HG03135 (cell line): ENCODE data around the gene PPIE.
"Not testable (repeated sequence)": the region's sequence is repeated elsewhere in the genome, so short reads cannot be mapped to it uniquely, and the experiment has no call there.

ENCODE experiments used
- ATAC-seq: cut with Tn5 transposase; IDR thresholded peaks from one replicate; pipeline ENCODE4 v1.9.1; 2021; ENCODE audit warnings: mild to moderate bottlenecking, moderate library complexity; ENCODE audit not compliant: unreplicated experiment

PPIE gene

DNA sequence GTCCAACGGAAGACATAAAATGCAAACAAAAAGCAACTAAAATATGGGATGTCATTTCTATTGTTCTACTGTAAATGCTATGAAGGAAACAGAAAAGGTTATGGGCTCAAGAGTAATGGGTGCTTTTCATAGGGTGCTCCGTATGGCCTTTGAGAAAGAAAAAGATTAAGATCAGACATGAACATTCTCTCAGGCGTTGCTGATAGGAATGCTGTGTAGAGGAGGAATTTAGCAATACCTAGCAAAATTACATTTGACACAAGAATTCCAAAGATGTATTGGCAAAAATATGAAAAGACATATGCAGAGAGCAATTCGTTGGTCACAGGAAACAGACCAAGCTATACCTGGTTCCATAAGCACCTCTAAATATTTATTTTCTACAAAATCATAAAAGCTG, 38.2 kb downstream of the PPIE start:
- no peak for ATAC-seq

DNA sequence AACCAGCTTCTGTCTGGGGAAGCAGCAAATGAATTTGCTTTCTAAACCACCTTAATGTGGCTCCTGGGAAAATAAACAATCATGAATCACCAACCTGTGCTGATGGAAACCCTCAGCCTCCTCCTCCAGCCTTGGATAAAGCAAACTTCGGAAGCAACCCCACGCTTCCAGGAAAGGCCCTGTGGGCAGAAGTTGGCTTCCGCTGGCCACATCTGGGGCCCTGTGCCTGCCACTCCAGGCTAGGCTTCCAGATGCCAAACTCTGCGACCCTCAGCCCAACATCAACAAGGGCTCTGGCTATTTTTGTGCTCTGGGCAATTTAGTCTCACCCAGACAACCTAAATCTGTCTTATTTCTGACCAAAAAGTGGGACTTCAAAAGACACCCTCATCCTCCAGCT, 38.6 kb downstream of the PPIE start:
- no peak for ATAC-seq

DNA sequence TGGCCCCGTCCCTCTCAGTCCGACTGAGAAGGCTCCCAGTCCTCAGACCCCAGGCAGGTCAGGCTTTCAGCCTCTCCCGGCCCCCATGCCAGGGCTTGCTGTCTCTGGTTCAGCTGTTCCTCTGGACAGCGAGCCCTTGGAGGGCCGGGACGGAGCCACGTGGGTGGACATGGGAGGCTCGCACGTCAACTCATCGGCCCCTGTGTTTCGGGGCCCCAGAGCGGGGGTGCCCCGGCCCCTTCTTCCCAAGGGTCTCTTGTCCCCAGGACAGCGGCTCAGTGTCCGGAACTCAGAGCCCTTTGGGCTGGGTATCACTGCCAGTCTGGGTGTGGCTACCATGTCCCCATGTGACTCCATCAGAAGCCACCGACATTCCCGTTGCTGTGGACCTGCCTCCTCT, 39.2 kb downstream of the PPIE start:
- not testable (repeated sequence) for ATAC-seq

DNA sequence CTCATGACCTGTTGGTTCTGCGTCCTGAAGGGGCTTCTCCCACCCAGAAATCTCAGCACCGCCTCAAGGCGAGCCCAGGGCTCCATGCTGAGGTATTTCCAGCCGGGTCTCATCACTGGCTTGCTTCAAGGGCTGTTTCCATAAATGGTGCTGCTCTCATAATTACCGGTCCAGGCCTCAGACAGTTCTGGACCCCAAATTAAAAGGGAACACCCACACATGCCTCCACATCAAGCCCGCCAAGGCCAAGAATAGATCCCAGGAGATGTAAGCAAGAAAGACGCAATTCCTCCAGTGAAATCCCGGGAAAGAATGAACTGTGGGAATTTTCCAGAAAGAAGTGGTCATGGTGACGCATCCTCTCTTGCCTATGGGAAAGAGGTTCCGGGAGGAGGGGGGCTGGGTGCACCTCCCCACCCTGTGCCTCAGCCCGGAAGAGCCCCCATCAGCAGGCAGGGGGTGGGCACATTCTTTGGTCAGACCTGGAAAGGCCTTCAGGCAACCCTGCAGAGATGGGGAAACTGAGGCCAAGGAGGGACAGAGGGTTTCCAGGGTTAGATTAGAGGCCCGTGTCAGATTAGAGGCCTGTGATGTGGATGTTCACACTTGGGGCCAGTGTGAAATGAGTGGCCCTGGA, 39.9 kb downstream of the PPIE start:
- ATAC-seq, result not testable (repeated sequence)

DNA sequence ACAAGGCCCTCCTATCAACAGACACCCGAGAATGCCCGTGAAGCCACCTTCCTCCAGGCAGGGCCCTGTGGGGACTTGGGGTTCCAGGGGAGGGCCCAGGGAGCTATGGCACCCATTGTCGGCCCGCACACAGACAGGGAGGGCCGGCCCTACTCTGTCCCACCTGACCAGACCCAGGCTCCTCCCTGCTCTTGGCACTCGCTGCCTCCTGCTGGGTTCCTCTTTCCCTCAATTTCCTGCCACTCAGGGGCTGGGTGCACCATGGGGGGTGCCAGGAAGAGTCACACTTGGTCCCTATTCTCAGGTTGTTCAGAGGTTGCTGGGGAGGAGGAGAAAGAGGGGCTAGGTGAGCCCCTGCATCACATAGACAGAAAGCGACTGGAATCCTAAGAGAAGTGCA, 40.5 kb downstream of the PPIE start:
- ATAC-seq, result no peak

DNA sequence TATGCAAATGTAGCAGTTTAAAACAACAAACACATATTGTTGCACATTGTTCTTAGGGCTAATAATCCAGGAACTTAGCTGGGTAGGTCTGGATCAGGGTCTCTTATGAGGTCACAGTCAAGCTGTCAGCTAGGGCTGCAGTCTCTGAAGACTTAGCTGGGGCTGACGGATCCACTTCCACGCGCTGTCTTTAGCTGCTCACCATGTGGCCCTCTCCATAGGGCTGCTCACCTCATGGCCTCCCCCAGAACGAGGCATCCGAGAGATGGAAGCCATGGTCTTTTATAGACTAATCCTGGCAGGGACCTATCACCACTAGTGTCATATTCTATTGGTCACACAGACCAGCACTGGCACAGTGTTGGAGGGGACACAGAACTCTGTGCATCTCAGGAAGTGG, 41.1 kb downstream of the PPIE start:
- no peak for ATAC-seq

DNA sequence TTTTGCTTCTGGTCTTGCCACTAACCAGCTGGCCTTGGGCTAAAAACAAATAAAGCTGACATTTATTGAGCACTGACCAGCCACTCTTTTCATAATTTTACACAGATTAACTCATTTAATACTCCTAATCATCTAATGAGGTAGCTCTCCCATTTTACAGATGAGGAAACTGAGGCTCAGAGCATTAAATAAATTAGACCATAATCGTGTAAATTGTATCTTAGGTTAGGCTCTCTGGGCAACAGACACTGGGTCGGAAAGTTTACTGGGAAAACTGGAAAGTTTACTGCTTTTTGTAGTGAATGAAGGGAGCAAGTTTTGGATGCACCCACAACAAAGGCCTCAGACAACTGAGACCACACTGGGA, 42.6 kb downstream of the PPIE start:
- ATAC-seq, result no peak

DNA sequence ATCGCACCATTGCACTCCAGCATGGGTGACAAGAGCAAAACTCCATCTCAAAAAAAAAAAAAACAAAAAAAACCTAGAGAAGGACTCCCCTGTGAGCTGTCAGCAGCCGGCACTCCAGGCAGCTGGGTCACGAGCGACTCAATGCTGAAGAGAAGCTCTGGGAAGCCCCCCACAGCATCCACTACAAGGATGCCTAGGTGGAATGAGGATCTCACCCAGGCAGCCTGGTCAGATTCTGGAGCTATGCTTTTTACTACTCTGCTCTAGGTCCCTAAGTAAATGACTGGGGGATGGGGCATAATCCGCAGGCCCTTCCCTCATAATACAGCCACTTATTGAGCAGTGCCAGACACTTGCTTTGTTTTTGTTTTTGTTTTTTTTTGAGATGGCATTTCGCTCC, 43.4 kb downstream of the PPIE start:
- ATAC-seq, result no peak

DNA sequence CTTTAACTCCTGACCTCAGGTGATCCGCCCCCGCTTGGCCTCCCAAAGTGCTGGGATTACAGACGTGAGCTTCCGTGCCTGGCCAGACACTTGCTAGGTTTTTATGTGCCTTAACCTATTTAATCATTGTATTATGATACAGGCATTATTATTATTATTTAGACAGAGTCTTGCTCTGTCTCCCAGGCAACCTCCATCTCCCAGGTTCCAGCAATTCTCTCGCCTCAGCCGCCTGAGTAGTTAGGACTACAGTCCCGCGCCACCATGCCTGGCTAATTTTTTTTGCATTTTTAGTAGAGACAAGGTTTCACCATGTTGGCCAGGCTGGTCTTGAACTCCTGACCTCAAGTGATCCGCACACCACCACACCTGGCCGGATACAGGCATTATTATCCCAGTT, 44.0 kb downstream of the PPIE start:
- not testable (repeated sequence) for ATAC-seq

DNA sequence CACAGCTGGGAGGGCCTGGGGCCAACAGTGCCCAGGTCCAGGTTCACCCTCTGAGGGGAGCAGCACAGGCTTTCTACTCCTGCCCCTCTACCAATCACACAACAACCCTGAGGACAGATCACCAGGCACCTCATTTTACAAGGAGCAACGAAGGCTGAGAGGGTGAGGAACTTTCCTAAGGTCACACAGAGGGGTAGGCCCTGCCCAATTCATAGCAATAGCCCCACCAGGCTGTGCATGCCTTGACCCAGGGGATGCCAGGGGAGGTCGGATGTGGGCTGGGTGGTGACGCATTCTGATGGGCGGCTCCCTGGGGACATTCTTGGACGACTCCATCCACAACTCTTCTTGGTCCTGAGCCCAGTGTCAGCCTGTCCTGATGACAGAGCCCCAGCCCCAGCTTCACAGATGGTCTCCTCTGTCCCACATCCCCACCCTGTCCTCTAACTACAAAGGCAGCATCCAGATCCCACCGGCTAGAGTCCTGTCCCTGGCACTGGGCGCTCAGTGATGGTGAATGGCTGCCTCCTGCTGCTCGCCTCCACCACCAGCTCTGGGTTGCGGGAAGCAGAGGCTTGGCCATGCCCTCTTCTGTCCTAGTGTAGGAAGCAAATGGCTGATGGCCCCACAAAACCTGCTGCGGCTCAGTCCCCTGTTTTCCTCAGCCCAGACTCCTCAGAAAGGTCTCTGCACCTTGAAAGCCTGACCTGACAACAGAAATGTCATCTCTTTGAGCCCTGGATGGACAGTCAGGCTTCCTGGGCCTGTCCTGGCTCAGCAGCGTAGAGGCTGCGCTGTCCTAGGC, 47.8 kb downstream of the PPIE start:
- not testable (repeated sequence) for ATAC-seq

DNA sequence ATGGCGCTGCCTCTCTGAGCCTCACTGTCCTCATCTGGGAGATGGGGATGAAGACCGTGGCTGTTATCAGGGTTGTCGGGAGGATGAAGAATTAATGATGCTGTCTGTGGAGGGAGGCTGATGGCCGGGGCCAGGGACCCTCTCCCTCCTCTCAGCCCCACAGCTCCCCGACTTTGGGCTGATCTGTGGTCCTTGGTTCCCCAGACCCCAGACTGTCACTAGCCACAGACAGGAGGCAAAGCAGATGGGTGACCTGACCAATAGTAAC, 48.4 kb downstream of the PPIE start:
- not testable (repeated sequence) for ATAC-seq

DNA sequence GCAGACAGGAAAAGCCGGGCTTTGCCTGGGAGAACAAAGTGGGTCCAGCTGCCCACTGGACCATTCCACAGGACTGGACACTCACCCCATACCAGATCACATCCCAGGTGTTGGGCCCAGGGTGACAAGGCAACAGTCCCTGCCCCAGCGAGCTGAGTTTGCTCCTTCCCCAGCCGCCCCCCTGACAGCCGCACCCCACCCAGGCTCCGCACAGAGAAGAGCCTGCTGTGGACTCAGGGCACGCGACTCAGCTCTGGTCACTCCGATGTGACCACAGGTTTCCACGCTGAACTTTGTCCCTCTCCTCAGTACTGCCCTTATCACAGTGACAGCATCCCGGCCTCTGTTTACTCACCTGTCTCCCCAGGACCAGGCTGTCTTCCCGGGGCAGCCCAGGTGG, 48.8 kb downstream of the PPIE start:
- ATAC-seq, result no peak

DNA sequence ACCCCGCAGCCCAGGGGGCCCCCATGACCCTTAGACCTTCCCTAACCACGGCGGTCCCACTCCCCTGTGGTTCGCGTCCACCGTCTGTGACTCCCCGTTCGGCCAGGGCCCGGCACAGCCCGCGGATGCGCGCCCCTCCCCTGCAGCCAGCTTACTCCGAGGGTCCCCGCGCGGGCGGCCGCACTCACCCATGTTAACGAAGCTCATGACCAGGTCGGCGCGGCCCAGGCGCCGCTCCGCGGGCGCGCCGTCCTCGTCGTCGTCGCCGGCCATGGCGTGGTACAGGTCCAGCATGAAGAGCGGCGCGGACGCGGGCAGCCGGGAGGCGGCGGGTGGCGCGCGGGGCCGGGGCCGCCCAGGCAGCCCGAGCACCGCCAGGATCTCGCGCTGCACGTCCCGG, 49.3 kb downstream of the PPIE start:
- not testable (repeated sequence) for ATAC-seq

DNA sequence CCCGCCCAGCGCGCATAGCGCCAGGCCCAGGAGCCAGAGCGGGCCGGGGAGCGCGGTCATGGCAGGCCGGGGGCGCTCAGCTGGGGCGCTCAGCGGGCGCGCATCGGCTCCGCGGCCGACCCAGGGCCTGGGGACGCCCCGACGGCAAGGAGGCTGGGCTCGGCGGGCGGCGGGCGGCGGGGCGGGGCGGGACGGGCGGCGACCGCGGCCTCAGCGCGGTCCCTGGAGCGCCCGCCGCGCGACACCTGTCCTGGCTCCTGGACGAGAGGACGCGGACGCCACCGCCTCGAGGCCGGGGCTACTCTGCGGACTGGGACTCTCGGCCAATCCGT, 49.7 kb downstream of the PPIE start:
- no peak for ATAC-seq

DNA sequence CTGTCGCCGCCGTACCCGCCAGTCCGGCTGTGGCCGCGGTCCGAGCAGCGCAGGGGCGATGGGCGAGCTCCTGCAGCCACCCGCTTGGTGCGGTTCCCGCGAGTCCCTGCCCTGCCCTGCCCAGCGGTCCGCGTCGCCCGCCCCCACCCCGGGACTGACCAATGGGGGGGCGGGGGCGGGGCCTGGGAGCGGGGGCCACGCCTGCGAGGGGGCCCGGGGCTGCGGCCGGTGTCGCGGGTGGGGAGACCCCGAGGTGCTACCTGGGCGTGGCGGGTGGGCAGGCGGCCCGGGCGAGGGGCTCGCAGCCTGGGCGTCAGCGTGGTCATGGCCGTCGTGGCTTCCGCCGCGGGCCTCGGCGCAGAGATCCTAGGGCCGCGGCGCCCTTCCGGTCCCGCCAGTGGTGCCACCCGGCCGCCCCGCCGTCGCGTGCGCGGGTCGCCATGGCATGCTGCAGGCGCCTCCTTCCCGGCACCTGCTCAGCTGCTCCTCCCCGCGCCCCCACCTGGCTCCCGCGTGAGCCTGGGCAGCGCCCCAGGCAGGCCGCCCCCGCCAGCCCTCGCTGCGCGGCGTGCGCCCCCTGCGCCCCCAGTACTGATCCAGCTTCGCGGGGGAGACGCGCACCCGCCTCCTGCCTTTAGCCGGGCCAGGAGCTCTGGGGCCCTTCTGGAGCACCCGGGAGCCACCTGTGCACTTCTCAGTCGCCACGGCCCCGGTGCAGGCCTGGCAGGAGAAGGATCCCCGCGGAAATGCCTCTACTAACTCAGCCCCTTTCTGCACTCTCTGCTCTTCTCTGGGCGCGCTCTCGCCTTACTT, 50.3 kb downstream of the PPIE start, which contains the start of gene BMP8B:
TSS of gene BMP8B (minus strand) at position 108 of the 813 bp plus-strand sequence. CDS start 380 bp downstream, outside the sequence.
- ATAC-seq, result no peak

DNA sequence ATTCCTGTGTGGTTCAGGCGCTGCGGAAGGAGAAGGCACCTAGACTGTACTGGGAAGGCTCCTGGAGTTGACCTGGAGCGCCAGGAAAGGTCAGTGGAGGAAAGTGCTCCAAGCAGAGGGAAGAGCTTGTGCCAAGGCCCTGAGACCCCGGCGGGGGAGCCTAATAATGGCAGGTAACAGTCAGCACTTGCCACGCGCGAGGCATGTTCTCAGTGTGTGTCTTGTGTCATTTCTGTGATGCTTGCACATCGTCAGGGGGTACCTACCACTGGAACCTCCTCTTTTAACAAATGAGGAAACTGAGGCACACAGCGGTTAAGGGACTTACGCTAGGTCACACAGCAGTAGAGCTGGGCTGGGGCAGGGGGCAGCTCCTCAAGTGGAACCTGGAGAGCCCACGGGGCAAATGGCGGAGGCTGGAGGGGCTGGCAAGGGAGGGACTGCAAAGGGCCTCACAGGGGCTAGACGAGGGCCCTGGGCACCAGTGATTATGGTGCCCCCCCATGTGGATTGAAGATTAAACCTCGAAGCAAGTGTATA, 51.0 kb downstream of the PPIE start:
- no peak for ATAC-seq

DNA sequence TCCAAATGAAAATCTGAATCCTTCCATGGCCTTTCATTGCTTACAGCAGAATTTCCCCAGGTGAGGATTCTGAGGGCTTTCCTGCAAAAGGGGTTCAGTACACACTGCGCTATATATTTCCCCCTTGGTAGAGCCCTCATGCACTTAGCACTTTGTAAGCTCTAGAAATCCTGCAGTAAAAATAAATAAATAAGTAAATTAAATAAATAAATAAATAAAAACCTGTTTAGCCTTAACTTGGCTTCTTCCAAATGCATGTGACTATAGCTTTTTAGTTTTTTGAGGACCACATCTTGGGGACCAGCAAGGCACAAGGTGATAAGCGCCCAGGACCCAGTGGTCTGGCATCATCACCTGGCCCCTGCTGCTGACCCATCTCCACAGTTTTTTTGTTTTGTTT, 53.2 kb downstream of the PPIE start:
- ATAC-seq, result no peak

DNA sequence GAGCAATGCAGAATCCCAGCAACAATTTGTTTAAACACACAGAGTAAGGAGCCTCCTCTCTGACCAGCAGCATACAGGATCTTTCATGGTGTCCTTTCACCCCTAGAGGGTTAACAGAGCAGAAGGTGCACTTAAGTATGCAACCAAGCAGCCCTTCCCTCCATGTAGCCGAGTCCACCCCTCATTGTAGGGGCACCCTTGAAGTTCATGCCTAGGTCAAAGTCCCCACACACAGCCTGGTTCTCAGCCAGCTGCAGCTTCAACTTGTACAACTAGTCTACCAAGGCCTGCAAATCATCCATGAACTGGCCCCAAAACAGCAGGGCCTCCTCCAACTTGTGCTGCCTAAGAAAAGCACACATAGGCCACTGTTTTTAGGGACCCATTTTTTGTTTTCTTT, 57.0 kb downstream of the PPIE start:
- no peak for ATAC-seq

DNA sequence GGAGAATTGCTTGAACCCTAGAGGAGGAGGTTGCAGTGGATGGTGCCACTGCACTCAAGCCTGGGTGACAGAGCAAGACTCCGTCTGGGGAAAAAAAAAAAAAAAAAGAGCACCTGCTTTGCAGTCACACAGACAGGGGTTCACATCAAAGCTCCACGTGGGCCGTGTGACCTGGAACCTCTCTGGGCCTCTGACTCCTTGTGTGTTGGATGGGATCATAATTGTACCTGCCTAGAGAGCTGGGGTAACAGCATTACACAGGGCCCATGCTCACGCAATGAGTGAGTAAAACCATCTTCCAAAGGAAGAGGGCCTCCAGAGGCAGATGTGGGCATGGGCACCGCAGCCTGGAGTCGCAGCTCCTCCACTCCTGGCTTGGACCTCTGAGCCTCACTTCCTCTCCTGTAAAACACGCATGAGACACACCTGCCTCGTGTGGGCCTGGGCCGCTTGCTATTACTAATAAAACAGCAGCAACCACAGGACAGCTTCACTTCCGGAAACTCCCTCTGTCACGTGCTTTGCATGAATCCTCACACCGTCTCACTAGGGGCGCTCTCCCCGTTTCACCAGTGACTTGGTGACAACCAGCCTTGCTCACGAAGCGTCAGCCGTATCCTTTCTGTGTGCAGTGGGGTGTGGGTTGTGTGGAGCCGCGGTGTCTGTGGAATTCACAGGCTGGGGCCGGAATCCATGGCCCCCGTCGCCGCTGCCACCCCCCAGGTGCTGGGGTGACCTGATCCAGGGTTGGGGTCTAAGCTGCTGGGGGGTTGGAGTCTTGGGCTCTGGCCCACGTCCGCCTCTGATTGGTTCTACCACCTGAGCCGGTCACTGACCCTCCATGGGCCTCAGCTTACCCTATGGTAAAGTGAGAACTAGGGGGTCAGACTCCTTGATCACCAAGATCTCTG, 60.4 kb downstream of the PPIE start:
- ATAC-seq, result peak; percentile 92

DNA sequence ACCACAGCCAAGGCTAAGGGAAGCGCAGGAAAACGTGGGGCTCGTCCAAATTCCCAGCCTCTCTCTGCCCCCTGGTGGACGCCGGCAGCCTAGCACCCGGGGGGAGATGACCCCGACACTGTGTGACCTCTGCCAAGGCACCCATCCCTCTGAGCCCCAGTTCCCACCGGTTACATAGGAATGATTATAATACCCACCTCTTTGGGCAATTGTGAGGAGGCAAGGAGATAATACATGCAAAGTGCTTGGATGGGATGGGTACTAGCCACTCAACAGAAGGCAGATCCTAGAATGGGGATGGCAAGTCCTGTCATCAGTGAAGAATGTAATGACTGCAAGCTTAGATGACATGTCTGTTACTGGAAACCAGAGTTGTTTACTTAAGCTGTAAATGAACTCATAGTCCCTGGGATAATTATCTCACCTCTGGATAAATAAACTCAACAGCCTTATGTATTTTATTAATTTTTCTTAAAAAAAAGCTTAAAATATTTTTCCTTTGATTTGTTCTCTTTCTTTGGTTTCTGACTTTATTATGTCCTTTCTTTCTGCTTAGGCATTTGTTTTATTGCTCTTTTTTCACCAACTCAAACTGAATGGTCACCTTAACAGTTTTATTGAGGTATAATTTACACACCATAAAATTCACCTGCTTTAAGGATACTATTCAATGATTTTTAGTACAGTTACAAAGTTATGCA, 61.2 kb downstream of the PPIE start:
- ATAC-seq, result peak; percentile 61
